ENCODE data around the gene NAALADL1. TPM values are rescaled to one million over a fixed set of nuclear protein-coding genes. Genes with fewer than 3 reads are reported as not detected.

Gene NAALADL1
- total RNA-seq, 1 experiment from 2014 or later = not detected

GRCh38 chr11:65013888-65014725 is 44.2 kb downstream of the NAALADL1 start, which contains the start of gene ARL2 (continued):
- TF ChIP-seq REST (IDR thresholded peaks at IDR 0.05; ENCODE audit: low read depth) = no peak

GRCh38 chr11:65013130-65013887 is 45.0 kb downstream of the NAALADL1 start:
- ChIA-PET POLR2A (interaction anchor here (0.5 to 2.0 kb wide), 7 partner anchors 11 to 1186 kb away, joined by 3 to 9 read pairs (median 3); partner anchors contain the start of genes BATF2 and TM7SF2), CTCF (interaction anchor here (0.7 to 3.0 kb wide), 11 partner anchors 16 to 172 kb away, joined by 3 to 21 read pairs (median 4); partner anchors contain the start of genes BATF2 and SAC3D1), RAD21 (ENCODE audit: low non-redundant PET in 1 of 2, low total read pairs in 2 of 2, uncharacterized antibody in 2 of 2, unreplicated experiment in 2 of 2) (interaction anchor here in 1 of 2 experiments (0.7 to 1.2 kb wide), 2 partner anchors 16 to 89 kb away, joined by 3 read pairs; partner anchors contain the start of gene PPP2R5B)
- peak; percentile 72 for DNase-seq (ENCODE audit: low read depth, low spot score)
- peak overlapping the region; percentile 80 for H3K9ac ChIP-seq (ENCODE audit: low read length)
- peak overlapping the region; percentile 91 for H3K4me2 ChIP-seq (ENCODE audit: low read length)
- peak overlapping the region; percentile 71 to 75 for H3K4me3 ChIP-seq (replicated peaks in 1 of 2; ENCODE audit: low read depth in 1 of 2, low read length in 2 of 2)
- intact Hi-C loops (cut with micrococcal nuclease) = loop anchor here (5.0 to 10.0 kb wide), 4 partner anchors 64 to 241 kb away; partner anchors contain the start of genes VPS51 and ZNHIT2
- H3K9me2 ChIP-seq (ENCODE audit: insufficient read depth) = no peaks in the 10 kb centered on the region
- H3K27ac ChIP-seq (ENCODE audit: low read depth, low read length) = peak overlapping the region; percentile 87
- TF ChIP-seq RAD21 (IDR thresholded peaks at IDR 0.05; ENCODE audit: low read depth) (peak; percentile 80), CEBPB (IDR thresholded peaks at IDR 0.05; ENCODE audit: low read depth) (no peak), YY1 (IDR thresholded peaks at IDR 0.05; ENCODE audit: extremely low read depth, insufficient replicate concordance, low read depth, low read length) (peak; percentile 43), CTCF (IDR thresholded peaks at IDR 0.05 in 2 of 3, conservative IDR thresholded peaks at IDR 0.05 in 1 of 3; ENCODE audit: borderline replicate concordance in 1 of 3, insufficient read depth in 1 of 3, low read depth in 2 of 3, low read length in 2 of 3) (peak; percentile 73 to 87 (median 81))
- no peaks in the 10 kb centered on the region for H3K9me3 ChIP-seq (ENCODE audit: control insufficient read depth in 1 of 2, insufficient read depth in 1 of 2, low read depth in 1 of 2, low read length in 2 of 2)
- BruUV-seq (replicated peaks) = TSS peak; percentile 89
- H4K20me1 ChIP-seq (ENCODE audit: insufficient read depth) = no peaks in the 10 kb centered on the region
- H3K27me3 ChIP-seq (ENCODE audit: insufficient read depth, low read length) = no peaks in the 10 kb centered on the region
- H2AFZ ChIP-seq (ENCODE audit: low read depth, low read length, poor library complexity, severe bottlenecking) = no peak overlapping the region
- 0 out of 2 replicates have a peak, but pooled peaks cover 5% of the 10 kb centered on the region for H3K79me2 ChIP-seq (ENCODE audit: insufficient read depth, low read length)
- H3K36me3 ChIP-seq (ENCODE audit: control insufficient read depth in 1 of 2, insufficient read depth in 2 of 2, low read length in 2 of 2) = no peaks in the 10 kb centered on the region
- peaks cover 15 to 36% of the 10 kb centered on the region in 2 experiments for H3K4me1 ChIP-seq (ENCODE audit: control insufficient read depth in 1 of 2, insufficient read depth in 2 of 2, low read length in 2 of 2)
- ATAC-seq = peak; percentile 81
